Small intestine (tissue), 7 donors: ENCODE data around the gene CHIA. TPM values are rescaled to one million over a fixed set of nuclear protein-coding genes. Genes with fewer than 3 reads are reported as not detected.
"Not testable (repeated sequence)": the region's sequence is repeated elsewhere in the genome, so short reads cannot be mapped to it uniquely, and the experiment has no call there.

Experiments used
- DNase-seq, 2 donors: peaks; one replicate each; pipeline versions ENCODE4 v3.0.0 to v3.0.0-alpha.2; 2013
- FAIRE-seq: peaks from 2 replicates; lab custom pipeline; 2012; peaks lifted over from hg19 to GRCh38; lab: Jason Lieb, UNC
- H3K27ac ChIP-seq, 3 donors: one replicate each; pipeline ENCODE4 v1.5.1; 2013; ENCODE audit warnings: low read length in 2 of 3, mild to moderate bottlenecking in 2 of 3, control low read depth in 1 of 3, inconsistent platforms in 1 of 3, low read depth in 1 of 3, moderate library complexity in 1 of 3
- H3K27me3 ChIP-seq, 3 donors: one replicate each; pipeline ENCODE4 v1.6.1; 2013; ENCODE audit warnings: low read length in 3 of 3, inconsistent platforms in 1 of 3; ENCODE audit not compliant: control insufficient read depth in 3 of 3, insufficient read depth in 3 of 3
- H3K36me3 ChIP-seq, 3 donors: one replicate each; pipeline ENCODE4 v1.6.1; 2013; ENCODE audit warnings: low read length in 3 of 3, inconsistent platforms in 1 of 3, low read depth in 1 of 3, mild to moderate bottlenecking in 1 of 3, moderate library complexity in 1 of 3; ENCODE audit not compliant: control insufficient read depth in 3 of 3, insufficient read depth in 2 of 3
- H3K4me1 ChIP-seq, 3 donors: one replicate each; pipeline ENCODE4 v1.6.1; 2013; ENCODE audit warnings: low read length in 2 of 3, inconsistent platforms in 1 of 3, low read depth in 1 of 3, mild to moderate bottlenecking in 1 of 3, moderate library complexity in 1 of 3; ENCODE audit not compliant: control insufficient read depth in 3 of 3, insufficient read depth in 2 of 3
- H3K4me3 ChIP-seq, 3 donors: one replicate each; pipeline ENCODE4 v1.5.1; 2013; ENCODE audit warnings: low read length in 3 of 3, control low read depth in 1 of 3, inconsistent platforms in 1 of 3, low read depth in 1 of 3, mild to moderate bottlenecking in 1 of 3, moderate library complexity in 1 of 3
- H3K9me3 ChIP-seq, 2 donors: one replicate each; pipeline ENCODE4 v1.6.1; 2013; ENCODE audit warnings: low read depth in 1 of 2, low read length in 1 of 2; ENCODE audit not compliant: control insufficient read depth in 2 of 2, insufficient read depth in 1 of 2
- WGBS, 3 donors: extraction: QIAGEN DNeasy Blood & Tissue Kit; methylation state at CpG; one replicate each; pipeline ENCODE4 v1.1.7; 2013; 5-methylcytosine and 5-hydroxymethylcytosine counted together
- polyA plus RNA-seq, 4 donors: library from polyadenylated mRNA; stranded (reverse) in 3 of 4; unstranded in 1 of 4; fragments of 200-250 nt in 3 of 4; fragments of 120-200 nt in 1 of 4; gene quantifications; one replicate each; pipeline versions ENCODE4 v1.2.1 to v1.2.3, GENCODE V29; 2013
- donor health status: healthy with polysubstance abuse.
- donor health status: control.
- donor health status: control.
- donor health status: Bipolar disorder and iron deficiency.
- donor health status: healthy.

CHIA gene
- polyA plus RNA-seq, 4 donors: 0.15 to 0.54 TPM; not detected in 2

DNA sequence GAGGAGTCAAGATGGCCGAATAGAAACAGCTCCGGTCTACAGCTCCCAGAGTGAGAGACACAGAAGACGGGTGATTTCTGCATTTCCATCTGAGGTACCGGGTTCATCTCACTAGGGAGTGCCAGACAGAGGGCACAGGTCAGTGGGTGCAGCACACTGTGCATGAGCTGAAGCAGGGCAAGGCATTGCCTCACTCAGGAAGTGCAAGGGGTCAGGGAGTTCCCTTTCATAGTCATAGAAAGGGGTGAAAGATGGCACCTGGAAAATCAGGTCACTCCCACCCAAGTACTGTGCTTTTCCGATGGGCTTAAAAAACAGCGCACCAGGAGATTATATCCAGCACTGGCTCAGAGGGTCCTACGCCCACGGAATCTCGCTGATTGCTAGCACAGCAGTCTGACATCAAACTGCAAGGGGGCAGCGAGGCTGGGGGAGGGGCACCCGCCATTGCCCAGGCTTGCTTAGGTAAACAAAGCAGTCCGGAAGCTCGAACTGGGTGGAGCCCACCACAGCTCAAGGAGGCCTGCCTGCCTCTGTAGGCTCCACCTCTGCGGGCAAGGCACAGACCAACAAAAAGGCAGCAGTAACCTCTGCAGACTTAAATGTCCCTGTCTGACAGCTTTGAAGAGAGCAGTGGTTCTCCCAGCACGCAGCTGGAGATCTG is 44.7 kb downstream of the CHIA start:
- H3K4me1 ChIP-seq, H3K4me3 ChIP-seq, H3K36me3 ChIP-seq, FAIRE-seq, H3K27ac ChIP-seq, H3K27me3 ChIP-seq: not testable (repeated sequence)
- peaks cover 0 to 11% of the 10 kb centered on the region in 2 donors for H3K9me3 ChIP-seq
- DNase-seq: peak in 1 of 2 donors; percentile 43
- WGBS, 3 donors: 64 to 85% (median 77%) methylated on average over 14 to 15 of the region's 15 CpGs

DNA sequence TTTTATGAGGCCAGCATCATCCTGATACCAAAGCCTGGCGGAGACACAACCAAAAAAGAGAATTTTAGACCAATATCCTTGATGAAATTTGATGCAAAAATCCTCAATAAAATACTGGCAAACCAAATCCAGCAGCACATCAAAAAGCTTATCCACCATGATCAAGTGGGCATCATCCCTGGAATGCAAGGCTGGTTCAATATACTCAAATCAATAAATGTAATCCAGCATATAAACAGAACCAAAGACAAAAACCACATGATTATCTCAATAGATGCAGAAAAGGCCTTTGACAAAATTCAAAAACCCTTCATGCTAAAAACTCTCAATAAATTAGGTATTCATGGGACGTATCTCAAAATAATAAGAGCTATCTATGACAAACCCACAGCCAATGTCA is 48.2 kb downstream of the CHIA start:
- not testable (repeated sequence) for DNase-seq, H3K4me3 ChIP-seq, H3K36me3 ChIP-seq, H3K27ac ChIP-seq, H3K4me1 ChIP-seq, FAIRE-seq, H3K27me3 ChIP-seq, H3K9me3 ChIP-seq
- WGBS, 3 donors: 57 to 80% (median 69%) methylated on average over 2 of the region's 2 CpGs

DNA sequence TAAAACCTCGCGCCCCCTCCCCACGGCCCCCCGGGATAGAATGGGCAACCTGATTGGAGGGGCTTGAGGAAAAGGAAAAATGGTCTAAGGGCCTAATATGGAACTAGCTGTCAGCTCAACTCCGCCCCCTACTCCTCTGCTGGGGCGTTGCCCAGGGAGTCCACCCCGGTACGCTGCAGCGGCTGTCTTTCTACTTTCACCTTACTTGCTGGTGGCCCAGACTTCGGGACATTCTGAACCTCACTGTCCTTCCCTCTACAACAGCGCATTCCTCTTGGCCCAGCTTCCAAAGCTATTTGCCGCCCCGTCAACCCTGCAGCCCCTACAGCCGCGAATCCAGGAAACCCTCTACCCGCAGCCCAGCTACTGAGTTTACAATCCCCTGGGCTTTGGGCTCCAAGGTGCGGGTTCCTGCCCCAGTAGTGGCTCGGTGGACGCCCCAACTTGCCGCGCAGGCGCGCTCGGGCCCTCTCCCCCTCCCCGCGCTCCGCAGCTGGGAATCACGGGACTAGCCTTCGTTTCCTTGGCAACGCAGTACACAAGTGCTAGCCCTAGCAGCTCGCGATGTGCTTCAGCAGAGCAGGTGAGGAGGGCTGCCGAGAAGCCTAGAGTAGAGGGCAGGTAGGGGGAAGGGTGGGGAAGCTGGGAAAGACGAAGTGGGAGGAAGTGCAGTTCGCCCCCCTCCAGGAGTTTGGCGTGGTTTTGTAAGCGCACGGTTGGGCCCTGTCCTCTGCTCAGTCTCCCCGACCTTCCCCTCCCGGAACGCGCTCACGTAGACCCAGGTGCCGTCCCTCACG is 55.6 kb downstream of the CHIA start:
- Histone ChIP-seq H3K4me1 (peaks cover 0 to 4% (median 0%) of the 10 kb centered on the region in 3 donors), H3K9me3 (no peaks in the 10 kb centered on the region), H3K4me3 (peak overlapping the region in 2 of 3 donors; percentile 37 to 47), H3K36me3 (no peaks in the 10 kb centered on the region), H3K27me3 (no peaks in the 10 kb centered on the region), H3K27ac (peak overlapping the region in 2 of 3 donors; percentile 71 to 74)
- FAIRE-seq (no peak), DNase-seq (peak; percentile 71 to 97)
- 2 to 5% (median 3%) methylated on average over 45 of the region's 45 CpGs for WGBS, 3 donors

DNA sequence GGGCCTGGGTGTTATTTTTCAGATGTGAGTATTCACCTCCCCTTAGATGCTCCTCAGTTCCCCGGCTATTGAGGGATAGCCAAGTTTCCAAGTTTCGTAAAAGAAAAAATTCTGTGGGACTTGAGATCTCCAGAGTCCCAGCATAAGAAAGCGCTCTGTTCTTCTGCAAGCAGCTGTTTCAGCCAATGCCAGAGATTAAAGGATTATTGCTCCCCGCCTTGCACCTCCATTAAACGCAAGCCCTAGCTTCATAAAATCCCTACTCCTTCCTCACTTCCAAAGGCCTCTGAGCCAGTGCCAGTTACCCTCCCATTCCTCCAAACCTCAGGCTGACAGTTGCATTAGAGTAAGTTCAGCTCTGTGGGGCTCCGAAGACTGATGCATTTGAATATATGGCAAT is 56.4 kb downstream of the CHIA start:
- no peaks in the 10 kb centered on the region for H3K36me3 ChIP-seq
- FAIRE-seq (no peak), DNase-seq (peak in 1 of 2 donors; percentile 39)
- WGBS, 3 donors: 48 to 59% (median 49%) methylated on average over 6 of the region's 6 CpGs
- no peaks in the 10 kb centered on the region for H3K9me3 ChIP-seq
- peak overlapping the region in 1 of 3 donors; percentile 47 for H3K4me3 ChIP-seq
- no peak overlapping the region for H3K27ac ChIP-seq
- H3K4me1 ChIP-seq: peaks cover 0 to 4% (median 0%) of the 10 kb centered on the region in 3 donors
- no peaks in the 10 kb centered on the region for H3K27me3 ChIP-seq

DNA sequence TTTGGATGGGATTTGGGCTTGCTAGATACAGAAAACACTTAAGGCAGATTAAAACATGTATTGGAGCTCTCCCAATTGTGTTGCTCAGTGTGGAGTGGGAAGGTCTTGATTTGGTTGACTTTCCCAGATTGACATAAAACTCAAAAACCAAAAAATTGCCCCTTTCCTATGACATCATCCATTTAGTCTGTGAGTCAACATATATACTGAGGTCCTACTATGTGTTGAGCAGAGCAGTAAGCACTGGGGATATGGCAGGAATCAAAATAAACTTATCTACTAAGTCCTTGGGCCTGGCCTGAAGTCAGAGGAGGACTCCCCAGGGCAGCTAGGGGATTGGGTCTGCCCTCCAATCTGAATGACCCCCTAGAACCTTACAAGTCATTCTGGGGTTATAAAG is 61.0 kb downstream of the CHIA start:
- Histone ChIP-seq H3K4me3 (no peak overlapping the region), H3K36me3 (no peaks in the 10 kb centered on the region), H3K9me3 (no peaks in the 10 kb centered on the region), H3K4me1 (peaks cover 0 to 2% (median 0%) of the 10 kb centered on the region in 3 donors), H3K27ac (no peak overlapping the region), H3K27me3 (no peaks in the 10 kb centered on the region)
- DNase-seq (no peak), FAIRE-seq (no peak)

DNA sequence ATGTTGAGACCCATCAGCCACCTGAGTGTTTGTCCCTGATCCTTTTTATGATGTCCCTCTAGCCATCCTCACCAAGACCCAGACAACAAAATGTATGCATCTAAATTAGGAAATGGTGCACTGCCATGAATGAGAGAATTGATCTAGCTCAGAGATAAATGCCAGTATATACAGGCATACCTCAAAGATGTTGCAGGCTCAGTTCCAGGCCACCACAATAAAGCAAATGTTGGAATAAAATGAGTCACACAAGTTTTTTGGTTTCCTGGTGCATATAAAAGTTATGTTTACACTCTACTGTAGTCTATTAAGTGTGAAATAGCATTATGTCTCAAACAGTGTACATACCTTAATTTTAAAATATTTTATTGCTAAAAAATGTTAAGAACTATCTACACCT is 63.9 kb downstream of the CHIA start:
- FAIRE-seq (no peak), DNase-seq (no peak)
- no peaks in the 10 kb centered on the region for H3K36me3 ChIP-seq
- H3K4me3 ChIP-seq: no peak overlapping the region
- H3K9me3 ChIP-seq: no peaks in the 10 kb centered on the region
- H3K4me1 ChIP-seq: no peaks in the 10 kb centered on the region
- H3K27ac ChIP-seq: no peak overlapping the region
- no peaks in the 10 kb centered on the region for H3K27me3 ChIP-seq

DNA sequence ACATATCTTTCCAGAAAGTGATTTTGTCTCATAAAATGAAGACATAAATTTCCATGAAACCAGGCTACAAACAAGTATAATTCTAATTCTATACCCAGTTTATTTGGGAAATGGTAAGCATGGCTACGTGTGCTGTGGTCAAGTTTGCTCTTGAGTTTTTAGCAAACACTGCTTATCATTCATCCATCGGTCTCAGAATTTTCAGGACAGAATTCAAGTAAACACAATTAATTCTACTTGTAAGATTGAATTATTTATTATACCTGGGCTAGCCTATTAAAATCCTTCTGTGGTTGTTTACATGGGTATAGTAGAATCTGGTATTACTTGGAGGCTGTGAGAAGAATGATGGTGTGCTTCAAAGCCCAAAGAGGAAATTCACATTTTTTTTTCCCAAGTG is 68.3 kb downstream of the CHIA start:
- H3K9me3 ChIP-seq: no peaks in the 10 kb centered on the region
- WGBS, 3 donors: 67 to 74% (median 68%) methylated on average over 2 of the region's 2 CpGs

DNA sequence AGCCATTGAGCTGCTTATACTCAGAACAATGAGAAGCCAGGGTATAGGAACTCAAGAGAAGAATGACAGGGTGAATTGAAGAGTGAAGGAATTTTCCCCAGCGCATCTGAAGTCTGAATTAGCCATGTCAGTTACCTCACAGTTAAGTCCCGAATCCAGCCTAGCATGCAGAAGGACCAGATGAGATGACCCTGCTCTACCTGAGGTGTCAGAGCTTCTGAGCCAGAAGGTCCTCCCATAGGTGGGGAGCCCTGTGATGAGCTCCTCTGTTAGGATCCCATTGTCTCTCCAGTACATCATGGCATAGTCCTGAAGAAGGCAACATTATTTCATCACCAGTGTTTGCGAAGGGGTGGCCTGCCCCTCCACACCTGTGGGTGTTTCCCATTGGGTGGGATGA is 68.7 kb downstream of the CHIA start:
- FAIRE-seq (no peak), DNase-seq (no peak)
- no peak overlapping the region for H3K27ac ChIP-seq
- no peak overlapping the region for H3K4me3 ChIP-seq
- H3K27me3 ChIP-seq: no peaks in the 10 kb centered on the region
- H3K9me3 ChIP-seq: no peaks in the 10 kb centered on the region
- WGBS, 3 donors: 87 to 97% (median 97%) methylated on average over 3 of the region's 3 CpGs
- no peaks in the 10 kb centered on the region for H3K36me3 ChIP-seq
- H3K4me1 ChIP-seq: no peaks in the 10 kb centered on the region

More for the DNA sequence above, 68.3 kb downstream of the CHIA start:
- no peaks in the 10 kb centered on the region for H3K4me1 ChIP-seq
- H3K36me3 ChIP-seq: no peaks in the 10 kb centered on the region
- H3K4me3 ChIP-seq: no peak overlapping the region
- H3K27me3 ChIP-seq: no peaks in the 10 kb centered on the region
- H3K27ac ChIP-seq: no peak overlapping the region
- DNase-seq (no peak), FAIRE-seq (no peak)
